Dendritic cell treated with granulocyte-macrophage colony-stimulating factor and Interleukin-4, amounts not matched to agents 40 ng/mL and 50 ng/mL, for 4 days (primary cell): ENCODE results near the gene KIAA1328.
"Not testable (repeated sequence)": the region's sequence is repeated elsewhere in the genome, so short reads cannot be mapped to it uniquely, and the experiment has no call there.

ENCODE experiments used
- H3K27ac Mint-ChIP-seq: one replicate; pipeline ENCODE4 v1.8.0; 2022; ENCODE audit warnings: mild to moderate bottlenecking, mixed read lengths
- H3K27me3 Mint-ChIP-seq: one replicate; pipeline ENCODE4 v1.8.0; 2022; ENCODE audit warnings: mild to moderate bottlenecking, mixed read lengths
- H3K36me3 Mint-ChIP-seq: one replicate; pipeline ENCODE4 v1.8.0; 2022; ENCODE audit warnings: low read depth, mixed read lengths
- H3K4me1 Mint-ChIP-seq: one replicate; pipeline ENCODE4 v1.8.0; 2022; ENCODE audit warnings: low read depth, mixed read lengths
- H3K4me3 Mint-ChIP-seq: one replicate; pipeline ENCODE4 v1.8.0; 2022; ENCODE audit warnings: mild to moderate bottlenecking, moderate library complexity, mixed read lengths
- H3K9me3 Mint-ChIP-seq: one replicate; pipeline ENCODE4 v1.8.0; 2022; ENCODE audit warnings: mixed read lengths
- intact Hi-C: fragments of 100-400 bp; cut with micrococcal nuclease; formaldehyde crosslinking; loops from one replicate; pipeline ENCODE4 v1.15.0; 2022

Gene KIAA1328

GRCh38 chr18:36903215-36903928, 74.4 kb downstream of the KIAA1328 start:
- H3K27ac Mint-ChIP-seq: no peak overlapping the region
- no peak overlapping the region for H3K4me3 Mint-ChIP-seq
- no peaks in the 10 kb centered on the region for H3K4me1 Mint-ChIP-seq
- intact Hi-C loops: no loop called here
- H3K36me3 Mint-ChIP-seq: no peaks in the 10 kb centered on the region
- no peaks in the 10 kb centered on the region for H3K9me3 Mint-ChIP-seq
- no peaks in the 10 kb centered on the region for H3K27me3 Mint-ChIP-seq

DNA sequence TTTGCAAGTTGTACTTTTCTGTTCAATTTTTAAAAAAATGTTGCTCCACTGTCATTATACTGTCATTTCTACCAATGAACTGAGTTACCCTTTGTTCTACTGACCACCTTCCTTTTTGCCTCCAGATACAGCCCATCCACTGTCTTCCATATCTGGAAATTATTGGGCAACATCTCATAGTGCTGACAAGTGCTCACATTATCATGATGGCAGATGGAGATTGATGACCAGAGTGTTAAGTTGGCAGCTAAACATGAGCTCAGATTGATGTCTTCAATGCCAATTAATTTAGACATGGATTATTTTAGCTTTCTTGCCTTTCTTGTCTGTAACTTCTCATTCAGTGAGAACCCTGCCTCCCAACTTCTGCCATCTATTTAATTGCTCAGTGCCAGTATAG, 76.6 kb downstream of the KIAA1328 start:
- Mint-ChIP-seq H3K27ac (no peak overlapping the region), H3K9me3 (no peaks in the 10 kb centered on the region), H3K27me3 (no peaks in the 10 kb centered on the region), H3K36me3 (no peaks in the 10 kb centered on the region), H3K4me3 (no peak overlapping the region), H3K4me1 (no peaks in the 10 kb centered on the region)
- intact Hi-C loops: no loop called here

- H3K27ac Mint-ChIP-seq: not testable (repeated sequence)
Observed at GRCh38 chr18:36909282-36909681, 80.4 kb downstream of the KIAA1328 start.

DNA sequence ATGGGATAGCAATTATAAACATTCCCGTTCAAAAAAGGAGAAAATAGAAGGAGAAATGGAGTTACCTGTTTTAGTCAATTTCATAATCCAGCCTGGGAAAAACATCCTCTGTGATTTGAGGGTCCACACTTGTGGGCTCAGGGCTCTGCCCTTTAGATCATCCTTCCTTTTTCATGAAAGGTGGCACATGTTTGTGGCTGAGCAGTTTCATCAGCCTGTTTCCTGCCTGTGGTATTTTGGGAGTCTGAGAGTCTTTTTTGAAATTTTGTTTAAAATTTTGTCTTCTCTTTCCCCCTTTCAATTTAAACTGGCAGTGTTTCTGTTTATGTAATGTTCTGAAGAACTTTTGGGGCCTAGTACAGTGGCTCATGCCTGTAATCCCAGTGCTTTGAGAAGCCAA, 84.0 kb downstream of the KIAA1328 start:
- H3K36me3 Mint-ChIP-seq: no peaks in the 10 kb centered on the region
- intact Hi-C loops: no loop called here
- H3K4me3 Mint-ChIP-seq: no peak overlapping the region
- H3K4me1 Mint-ChIP-seq: peaks cover 20% of the 10 kb centered on the region
- H3K9me3 Mint-ChIP-seq: no peaks in the 10 kb centered on the region
- H3K27me3 Mint-ChIP-seq: no peaks in the 10 kb centered on the region
- H3K27ac Mint-ChIP-seq: no peak overlapping the region

More at GRCh38 chr18:36909282-36909681, 80.4 kb downstream of the KIAA1328 start:
- H3K36me3 Mint-ChIP-seq, H3K9me3 Mint-ChIP-seq, intact Hi-C loops, H3K4me3 Mint-ChIP-seq, H3K27me3 Mint-ChIP-seq: not testable (repeated sequence)
- peaks cover 17% of the 10 kb centered on the region for H3K4me1 Mint-ChIP-seq

- Mint-ChIP-seq H3K27me3 (no peaks in the 10 kb centered on the region), H3K27ac (no peak overlapping the region), H3K36me3 (no peaks in the 10 kb centered on the region), H3K4me1 (peaks cover 15% of the 10 kb centered on the region), H3K9me3 (peaks cover 9% of the 10 kb centered on the region), H3K4me3 (no peak overlapping the region)
- intact Hi-C loops: no loop called here
Observed at GRCh38 chr18:36917907-36918306, 89.0 kb downstream of the KIAA1328 start.

GRCh38 chr18:36929601-36930000, 100.7 kb downstream of the KIAA1328 start:
- H3K9me3 Mint-ChIP-seq: no peaks in the 10 kb centered on the region
- no peaks in the 10 kb centered on the region for H3K36me3 Mint-ChIP-seq
- no peak overlapping the region for H3K4me3 Mint-ChIP-seq
- intact Hi-C loops: no loop called here
- no peaks in the 10 kb centered on the region for H3K4me1 Mint-ChIP-seq
- no peak overlapping the region for H3K27ac Mint-ChIP-seq
- no peaks in the 10 kb centered on the region for H3K27me3 Mint-ChIP-seq

DNA sequence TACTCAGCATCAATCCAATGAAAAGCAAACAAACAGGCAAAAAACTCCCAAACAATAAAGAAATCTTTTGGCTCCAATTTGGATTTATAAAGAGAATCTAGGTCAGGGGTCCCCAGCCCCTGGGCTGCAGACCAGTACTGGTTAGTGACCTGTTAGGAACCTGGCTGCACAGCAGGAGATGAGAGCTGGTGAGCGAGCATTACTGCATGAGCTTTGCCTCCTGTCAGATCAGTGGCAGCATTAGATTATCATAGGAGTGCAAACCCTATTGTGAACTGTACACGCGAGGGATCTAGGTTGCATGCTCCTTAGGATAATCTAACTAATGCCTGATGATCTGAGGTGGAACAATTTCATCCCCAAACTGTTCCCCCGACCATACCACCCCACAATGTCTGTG, 102.2 kb downstream of the KIAA1328 start:
- Mint-ChIP-seq H3K9me3 (no peaks in the 10 kb centered on the region), H3K27me3 (no peaks in the 10 kb centered on the region), H3K4me1 (no peaks in the 10 kb centered on the region), H3K4me3 (no peak overlapping the region), H3K36me3 (no peaks in the 10 kb centered on the region), H3K27ac (no peak overlapping the region)
- intact Hi-C loops: no loop called here

DNA sequence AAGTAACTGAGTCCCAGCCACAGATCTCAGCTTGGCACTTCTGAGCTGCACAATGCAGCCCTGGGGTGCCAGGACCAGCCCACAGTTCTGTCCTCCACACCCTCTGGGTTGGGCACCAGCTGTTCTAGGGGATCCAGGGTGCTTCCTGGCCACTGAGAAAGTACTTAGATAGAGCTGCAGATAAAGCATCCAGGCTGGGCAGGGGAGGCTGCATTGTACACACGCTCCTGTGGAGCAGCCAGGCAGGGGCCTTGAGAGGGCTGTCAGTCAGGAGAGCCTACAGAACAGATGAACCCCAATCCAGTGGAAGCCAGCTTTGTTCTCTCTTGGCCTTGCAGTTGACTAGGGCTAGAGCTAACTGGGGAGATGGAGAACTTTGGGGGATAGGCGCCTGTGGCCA, 104.6 kb downstream of the KIAA1328 start:
- no peaks in the 10 kb centered on the region for H3K27me3 Mint-ChIP-seq
- no peak overlapping the region for H3K27ac Mint-ChIP-seq
- peaks cover 10% of the 10 kb centered on the region for H3K9me3 Mint-ChIP-seq
- H3K36me3 Mint-ChIP-seq: no peaks in the 10 kb centered on the region
- no peaks in the 10 kb centered on the region for H3K4me1 Mint-ChIP-seq
- no peak overlapping the region for H3K4me3 Mint-ChIP-seq
- intact Hi-C loops: no loop called here

DNA sequence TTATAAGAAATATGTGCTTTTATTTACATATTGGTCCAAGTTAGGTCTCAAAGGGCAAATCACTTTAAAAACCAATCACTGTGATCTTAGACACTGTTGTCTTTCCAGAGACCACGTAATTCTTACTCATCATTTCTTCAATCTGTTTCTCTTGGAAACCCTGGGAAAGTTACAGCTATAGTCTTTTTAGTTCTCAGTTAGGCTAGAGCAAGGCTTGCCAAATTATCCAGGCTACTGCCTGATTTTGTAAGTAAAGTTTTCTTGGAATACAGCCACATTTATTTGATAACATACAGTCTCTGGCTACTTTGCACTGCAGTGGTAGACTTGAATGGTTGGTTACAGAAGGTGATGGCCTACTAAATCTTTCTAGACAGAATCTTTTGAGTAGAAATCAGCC, 106.0 kb downstream of the KIAA1328 start:
- Mint-ChIP-seq H3K27me3 (no peaks in the 10 kb centered on the region), H3K4me3 (no peak overlapping the region), H3K4me1 (no peaks in the 10 kb centered on the region), H3K36me3 (no peaks in the 10 kb centered on the region), H3K9me3 (peaks cover 18% of the 10 kb centered on the region), H3K27ac (no peak overlapping the region)
- intact Hi-C loops: no loop called here

- Mint-ChIP-seq H3K27me3 (no peaks in the 10 kb centered on the region), H3K4me1 (no peaks in the 10 kb centered on the region), H3K9me3 (peaks cover 18% of the 10 kb centered on the region), H3K27ac (no peak overlapping the region), H3K4me3 (no peak overlapping the region), H3K36me3 (no peaks in the 10 kb centered on the region)
- intact Hi-C loops: no loop called here
Observed at GRCh38 chr18:36942264-36942663, 113.3 kb downstream of the KIAA1328 start.

- no peak overlapping the region for H3K27ac Mint-ChIP-seq
- H3K36me3 Mint-ChIP-seq: no peaks in the 10 kb centered on the region
- intact Hi-C loops: no loop called here
- H3K9me3 Mint-ChIP-seq: no peaks in the 10 kb centered on the region
- H3K27me3 Mint-ChIP-seq: no peaks in the 10 kb centered on the region
- H3K4me1 Mint-ChIP-seq: no peaks in the 10 kb centered on the region
- no peak overlapping the region for H3K4me3 Mint-ChIP-seq
Observed at GRCh38 chr18:36947820-36948348, 119.0 kb downstream of the KIAA1328 start.

DNA sequence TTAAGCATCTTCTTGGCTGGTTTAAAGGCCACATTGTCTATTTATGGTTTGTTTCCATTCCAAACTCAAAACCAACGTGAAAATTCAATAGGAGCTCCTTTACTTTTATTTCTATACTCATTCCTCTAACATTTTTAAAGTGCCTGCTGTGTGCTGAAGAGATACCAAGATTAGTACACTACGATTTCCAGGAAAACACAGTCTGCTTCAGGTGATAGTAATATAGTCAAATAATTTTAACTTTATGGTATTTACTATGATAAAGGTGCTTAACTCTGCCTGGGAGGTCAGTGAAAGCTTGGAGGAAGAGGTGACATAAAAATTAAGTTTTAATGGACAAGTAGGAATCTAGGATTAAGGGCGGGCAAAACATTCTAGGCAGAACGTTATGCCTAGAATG, 121.4 kb downstream of the KIAA1328 start:
- Mint-ChIP-seq H3K4me3 (no peak overlapping the region), H3K27me3 (no peaks in the 10 kb centered on the region), H3K9me3 (no peaks in the 10 kb centered on the region), H3K4me1 (no peaks in the 10 kb centered on the region), H3K27ac (no peak overlapping the region), H3K36me3 (no peaks in the 10 kb centered on the region)
- intact Hi-C loops: no loop called here

GRCh38 chr18:36950960-36951359, 122.0 kb downstream of the KIAA1328 start:
- no peaks in the 10 kb centered on the region for H3K36me3 Mint-ChIP-seq
- H3K27me3 Mint-ChIP-seq: no peaks in the 10 kb centered on the region
- H3K4me1 Mint-ChIP-seq: no peaks in the 10 kb centered on the region
- H3K4me3 Mint-ChIP-seq: no peak overlapping the region
- intact Hi-C loops: no loop called here
- H3K27ac Mint-ChIP-seq: no peak overlapping the region
- no peaks in the 10 kb centered on the region for H3K9me3 Mint-ChIP-seq

DNA sequence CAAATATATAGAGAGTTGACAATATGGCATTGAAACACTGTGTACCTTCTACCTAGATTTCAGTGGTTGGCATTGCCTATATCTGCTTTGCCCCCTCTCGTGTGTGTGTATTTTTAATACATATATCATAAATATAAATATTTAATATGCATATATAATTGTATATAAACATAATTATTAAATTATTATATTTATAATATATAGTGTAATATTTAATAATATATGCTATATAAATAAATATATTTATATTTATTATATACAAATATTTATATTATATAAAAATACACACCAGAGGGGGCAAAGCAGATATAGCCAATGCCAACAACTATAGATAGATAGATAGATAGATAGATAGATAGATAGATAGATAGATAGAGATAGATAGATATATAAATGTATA, 124.1 kb downstream of the KIAA1328 start:
- H3K4me1 Mint-ChIP-seq: no peaks in the 10 kb centered on the region
- no peak overlapping the region for H3K27ac Mint-ChIP-seq
- H3K36me3 Mint-ChIP-seq: peaks cover 4% of the 10 kb centered on the region
- no peak overlapping the region for H3K4me3 Mint-ChIP-seq
- H3K9me3 Mint-ChIP-seq: no peaks in the 10 kb centered on the region
- H3K27me3 Mint-ChIP-seq: no peaks in the 10 kb centered on the region
- intact Hi-C loops: no loop called here

DNA sequence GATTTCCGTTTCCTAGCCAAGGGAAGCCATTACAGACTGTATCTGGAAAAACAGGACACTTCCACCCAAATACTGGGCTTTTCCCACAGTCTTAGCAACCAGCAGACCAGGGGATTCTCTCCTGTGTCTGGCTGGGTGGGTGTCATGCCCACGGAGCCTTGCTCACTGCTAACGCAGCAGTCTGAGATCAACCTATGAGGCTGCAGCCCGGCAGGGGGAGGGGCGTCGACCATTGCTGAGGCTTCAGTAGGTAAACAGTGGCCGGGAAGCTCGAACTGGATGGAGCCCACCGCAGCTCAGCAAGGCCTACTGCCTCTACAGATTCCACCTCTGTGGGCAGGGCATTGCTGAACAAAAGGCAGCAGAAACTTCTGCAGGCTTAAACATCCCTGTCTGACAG, 131.1 kb downstream of the KIAA1328 start:
- no peak overlapping the region for H3K4me3 Mint-ChIP-seq
- no peak overlapping the region for H3K27ac Mint-ChIP-seq
- intact Hi-C loops: no loop called here
- no peaks in the 10 kb centered on the region for H3K27me3 Mint-ChIP-seq
- H3K4me1 Mint-ChIP-seq: no peaks in the 10 kb centered on the region
- H3K36me3 Mint-ChIP-seq: peaks cover 27% of the 10 kb centered on the region
- peaks cover 46% of the 10 kb centered on the region for H3K9me3 Mint-ChIP-seq
